GM12878 (cell line): ENCODE measurements around the gene HEXIM2. TPM values are rescaled to one million over a fixed set of nuclear protein-coding genes. Genes with fewer than 3 reads are reported as not detected.
A peak's percentile ranks its signal among the peaks of the same experiment; 100 is the strongest.

Source experiments
- ATAC-seq: fragments of 200-7000 bp; cut with Tn5 transposase; 3 replicates; pipeline ENCODE4 v1.9.1; 2020; ENCODE audit warnings: mild to moderate bottlenecking, moderate library complexity
- BruUV-seq: library from RNA; stranded (reverse); fragments of 400-500 nt; replicated peaks from 2 replicates; lab custom pipeline; 2021; lab: Mats Ljungman, UMichigan
- CTCF ChIA-PET: fragments of 300-600 bp; sonication (Branson Sonifier 250); formaldehyde crosslinking; extraction: SDS; loops from one replicate; lab custom pipeline; 2021; ENCODE audit warnings: inconsistent platforms; lab: Yijun Ruan, JAX
- POLR2A ChIA-PET: fragments of 350-600 bp; formaldehyde crosslinking; extraction: SDS; loops from one replicate; lab custom pipeline; 2021; ENCODE audit warnings: inconsistent platforms; lab: Charles Lee
- RAD21 ChIA-PET: fragments of 300-600 bp; sonication (Branson Sonifier 250); formaldehyde crosslinking; loops from one replicate; lab custom pipeline; 2023; ENCODE audit warnings: antibody characterized with exemption; ENCODE audit not compliant: unreplicated experiment; lab: Charles Lee
- SMC1A ChIA-PET: fragments of 300-600 bp; sonication (Branson Sonifier 250); formaldehyde crosslinking; loops from one replicate; lab custom pipeline; 2023; ENCODE audit not compliant: unreplicated experiment, uncharacterized antibody; lab: Charles Lee
- DNase-seq: peaks from one replicate; pipeline ENCODE4 v3.0.0-alpha.2; 2011; ENCODE audit warnings: low read depth, low spot score
- FAIRE-seq: peaks from 3 replicates; lab custom pipeline; 2011; peaks lifted over from hg19 to GRCh38; lab: Jason Lieb, UNC
- H2AFZ ChIP-seq: 2 replicates; pipeline ENCODE4 v1.6.0; 2011; ENCODE audit warnings: low read depth, low read length, control low read depth; ENCODE audit not compliant: control insufficient read depth
- H3K27ac ChIP-seq: 2 replicates; pipeline ENCODE4 v1.5.1; 2011; ENCODE audit warnings: control low read depth; ENCODE audit not compliant: control insufficient read depth, insufficient read depth
- H3K27me3 ChIP-seq, 2 experiments: replicated peaks in 1 of 2; 2 replicates each; pipeline versions ENCODE4 v1.6.0 to v1.6.1; 2011; ENCODE audit warnings: low read length in 1 of 2; ENCODE audit not compliant: control insufficient read depth in 2 of 2, insufficient read depth in 2 of 2
- H3K36me3 ChIP-seq, 2 experiments: 2 replicates each; pipeline ENCODE4 v1.5.1; 2011; ENCODE audit warnings: low read length in 1 of 2; ENCODE audit not compliant: control insufficient read depth in 2 of 2, insufficient read depth in 2 of 2
- H3K4me1 ChIP-seq: 2 replicates; pipeline ENCODE4 v1.6.1; 2011; ENCODE audit warnings: mild to moderate bottlenecking, low read length, moderate library complexity, mixed read lengths; ENCODE audit not compliant: control insufficient read depth, insufficient read depth
- H3K4me2 ChIP-seq: 2 replicates; pipeline ENCODE4 v1.6.0; 2011; ENCODE audit warnings: control low read depth; ENCODE audit not compliant: control insufficient read depth, insufficient read depth
- H3K4me3 ChIP-seq: fragments of 200-600 bp; sonication (generic); 2 replicates; pipeline ENCODE4 v1.5.1; 2016
- H3K79me2 ChIP-seq: 2 replicates; pipeline ENCODE4 v1.6.0; 2011; ENCODE audit warnings: low read length; ENCODE audit not compliant: control insufficient read depth, insufficient read depth
- H3K9ac ChIP-seq: 2 replicates; pipeline ENCODE4 v1.8.0; 2011; ENCODE audit warnings: low read length, control low read depth, mixed read lengths; ENCODE audit not compliant: control insufficient read depth, insufficient read depth
- H3K9me3 ChIP-seq: replicated peaks from 3 replicates; pipeline ENCODE4 v1.5.1; 2011; ENCODE audit warnings: mild to moderate bottlenecking, low read length; ENCODE audit not compliant: control insufficient read depth, insufficient read depth
- H4K20me1 ChIP-seq: 2 replicates; pipeline ENCODE4 v1.6.0; 2011; ENCODE audit not compliant: control insufficient read depth, insufficient read depth
- BMI1 ChIP-seq: fragments of 450-650 bp; IDR thresholded peaks from 2 replicates; pipeline ENCODE4 v1.6.1; 2016; ENCODE audit warnings: mild to moderate bottlenecking, moderate library complexity, borderline replicate concordance
- CBFB ChIP-seq: IDR thresholded peaks from 2 replicates; pipeline ENCODE4 v1.6.1; 2016; ENCODE audit warnings: antibody characterized with exemption, low read depth
- ESRRA ChIP-seq: IDR thresholded peaks from 2 replicates; pipeline ENCODE4 v1.6.1; 2012; ENCODE audit warnings: mild to moderate bottlenecking, low read length, improper control_type of control experiment
- FOS ChIP-seq: IDR thresholded peaks from 3 replicates; pipeline ENCODE4 v1.6.1; 2011; ENCODE audit warnings: borderline replicate concordance; ENCODE audit not compliant: insufficient read length; ENCODE audit errors: extremely low read depth
- HDAC2 ChIP-seq: fragments of 200-600 bp; sonication (generic); IDR thresholded peaks from 2 replicates; pipeline ENCODE4 v1.6.1; 2017
- KAT2A ChIP-seq: conservative IDR thresholded peaks from 2 replicates; pipeline ENCODE4 v1.6.1; 2011; ENCODE audit warnings: low read depth, low read length; ENCODE audit not compliant: control insufficient read depth
- MTA2 ChIP-seq: fragments of 450-650 bp; IDR thresholded peaks from 2 replicates; pipeline ENCODE4 v1.6.1; 2016; ENCODE audit warnings: low read depth, mild to moderate bottlenecking, moderate library complexity
- NFXL1 ChIP-seq: fragments of 450-650 bp; IDR thresholded peaks from 2 replicates; pipeline ENCODE4 v1.6.1; 2017; ENCODE audit warnings: antibody characterized with exemption, mild to moderate bottlenecking, borderline replicate concordance
- NR2F1 ChIP-seq: fragments of 450-650 bp; conservative IDR thresholded peaks from 2 replicates; pipeline ENCODE4 v1.6.1; 2017; ENCODE audit warnings: mild to moderate bottlenecking
- RBBP5 ChIP-seq: fragments of 200-600 bp; sonication (generic); conservative IDR thresholded peaks from 2 replicates; pipeline ENCODE4 v1.6.1; 2016
- RFX5 ChIP-seq: IDR thresholded peaks from 2 replicates; pipeline ENCODE4 v1.6.1; 2011; ENCODE audit warnings: low read depth, low read length, improper control_type of control experiment
- SPI1 ChIP-seq: IDR thresholded peaks from 2 replicates; pipeline ENCODE4 v1.6.1; 2011; ENCODE audit warnings: low read depth, mild to moderate bottlenecking, low read length, moderate library complexity, borderline replicate concordance; ENCODE audit not compliant: insufficient read depth
- SRF ChIP-seq, 2 experiments: IDR thresholded peaks; 2 replicates each; pipeline ENCODE4 v1.6.1; 2011; ENCODE audit warnings: low read depth in 2 of 2, low read length in 2 of 2, mild to moderate bottlenecking in 1 of 2, moderate library complexity in 1 of 2
- STAT1 ChIP-seq: fragments of 450-650 bp; conservative IDR thresholded peaks from 2 replicates; pipeline ENCODE4 v1.6.1; 2014; ENCODE audit warnings: antibody characterized with exemption, mild to moderate bottlenecking
- STAT3 ChIP-seq: IDR thresholded peaks from 2 replicates; pipeline ENCODE4 v1.6.1; 2011; ENCODE audit warnings: low read depth, low read length, improper control_type of control experiment
- TAF1 ChIP-seq: IDR thresholded peaks from 2 replicates; pipeline ENCODE4 v1.6.1; 2011; ENCODE audit warnings: mild to moderate bottlenecking, low read depth, low read length, borderline replicate concordance
- ZNF622 ChIP-seq: fragments of 450-650 bp; IDR thresholded peaks from 2 replicates; pipeline ENCODE4 v1.6.1; 2017; ENCODE audit warnings: mild to moderate bottlenecking, inconsistent platforms
- WGBS: methylation state at CpG from one replicate; pipeline ENCODE4 v1.1.6; 2016; ENCODE audit warnings: low lambda C conversion rate; ENCODE audit not compliant: insufficient replicate concordance, insufficient coverage; ENCODE audit errors: missing lambda C conversion rate; 5-methylcytosine and 5-hydroxymethylcytosine counted together
- in situ Hi-C: fragments of 300-500 bp; cut with MboI; formaldehyde crosslinking; loops from 9 replicates; pipeline ENCODE4 v1.14.3; 2018; ENCODE audit warnings: mixed read lengths
- intact Hi-C: fragments of 100-400 bp; cut with micrococcal nuclease; formaldehyde crosslinking; loops from one replicate; pipeline ENCODE4 v1.14.2; 2022; ENCODE audit not compliant: unreplicated experiment
- polyA plus RNA-seq, 11 experiments: library from polyadenylated mRNA; depleted of rRNA in 4 of 11; unstranded in 6 of 11; stranded (reverse) in 5 of 11; fragments of >200 nt; fragmentation: Nextera tagmentation in 4 of 11; fragmentation: Illumina TruSeq in 1 of 11; extraction: Ambion mirVana in 4 of 11; extraction: Trizol in 1 of 11; gene quantifications; 1 replicate in 1 of 11; 2 replicates in 10 of 11; pipeline versions ENCODE4 v1.2.1 to v1.2.3, GENCODE V29; 2011 to 2016; ENCODE audit warnings: inconsistent platforms in 2 of 11, missing spikeins in 2 of 11, low read depth in 1 of 11
- total RNA-seq, 4 experiments: library from RNA; depleted of rRNA in 3 of 4; stranded (reverse); fragments of >200 nt in 3 of 4; fragmentation: Illumina TruSeq in 1 of 4; extraction: Trizol in 1 of 4; gene quantifications; 2 replicates each; pipeline versions ENCODE4 v1.2.1 to v1.2.3, GENCODE V29; 2013 to 2021
- TF ChIP-seq, protein P1 (sequence below): IDR thresholded peaks from 2 replicates; pipeline ENCODE4 v1.6.1; 2012; ENCODE audit warnings: mild to moderate bottlenecking, low read depth, low read length
- TF ChIP-seq, protein P2 (sequence below): IDR thresholded peaks from 2 replicates; pipeline ENCODE4 v1.6.1; 2012; ENCODE audit warnings: low read length, inconsistent platforms

The HEXIM2 gene
- total and polyA plus RNA-seq, 10 of the 15 experiments (the other 5 are each of a cell fraction or from before 2014, with no cell fraction given), result 0.10 to 10.3 (median 6.4) TPM

DNA sequence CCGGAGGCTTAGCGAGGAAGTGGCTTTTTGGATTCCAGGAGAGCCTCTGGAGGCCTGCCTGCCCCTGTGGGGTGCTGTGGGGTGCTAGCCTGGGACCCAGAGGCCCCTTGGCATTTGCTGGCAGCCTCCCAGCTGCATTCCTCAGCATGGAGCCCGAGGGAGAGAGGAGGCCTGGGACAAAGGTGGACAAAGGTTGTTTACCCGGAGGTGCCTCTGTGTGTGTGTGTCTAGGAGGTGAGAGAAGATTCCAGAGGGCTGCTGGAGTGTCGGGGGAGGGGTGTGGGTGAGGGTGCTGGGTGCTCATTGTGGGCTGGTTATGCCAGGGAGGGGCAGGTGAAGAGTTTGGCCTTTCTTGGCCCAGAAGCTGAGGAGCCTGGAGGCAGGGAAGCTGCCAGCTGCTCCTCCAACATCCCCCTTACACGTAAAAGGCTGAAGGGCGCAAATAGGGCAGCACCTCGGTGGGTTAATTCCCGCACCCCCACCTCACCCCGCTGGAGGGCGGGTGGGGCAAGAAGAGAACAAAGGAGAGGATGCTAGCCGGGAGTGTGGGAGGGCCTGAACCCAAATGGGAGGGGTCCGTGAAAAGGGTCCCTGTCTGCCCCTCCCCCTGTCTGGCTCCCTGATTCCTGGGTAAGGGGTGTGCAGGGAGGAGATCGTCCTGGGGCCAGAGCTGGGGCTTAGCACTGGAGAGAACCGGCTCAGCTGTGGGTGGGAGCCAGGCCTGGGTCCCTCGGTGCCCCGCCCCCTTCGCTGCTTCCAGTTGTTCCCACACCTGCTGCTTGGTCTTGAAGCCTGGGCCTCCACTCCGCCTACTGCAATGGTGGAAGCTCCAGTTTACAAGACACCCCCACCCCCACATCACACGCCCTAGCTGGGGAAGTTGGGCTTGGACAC lies 9.9 kb downstream of the HEXIM2 start (continued):
- TF ChIP-seq KAT2A (no peak), ZNF622 (no peak), STAT3 (no peak)

DNA sequence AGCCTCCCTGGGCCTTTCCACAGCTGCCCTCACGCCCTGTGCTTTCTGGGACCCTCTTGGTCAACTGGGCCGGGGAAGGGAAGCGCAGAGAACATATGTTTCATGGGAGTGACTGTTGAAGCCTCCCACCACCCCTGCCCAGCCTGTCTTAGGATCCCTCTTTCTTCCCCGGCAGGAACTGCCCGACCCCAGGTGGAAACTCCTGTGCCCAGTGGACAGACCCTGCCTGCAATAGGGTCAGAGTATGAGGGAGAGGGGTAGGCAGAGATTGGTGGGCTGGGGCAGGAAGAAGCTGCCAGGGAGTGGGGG lies 10.5 kb downstream of the HEXIM2 start:
- ChIA-PET POLR2A (interaction anchor here (0.5 to 1.6 kb wide), 3 partner anchors 11 to 347 kb away, joined by 3 to 4 read pairs (median 4); partner anchors contain the start of gene HEXIM2), RAD21 (interaction anchor here (0.6 to 1.6 kb wide), 2 partner anchors 37 to 39 kb away, joined by 3 to 6 read pairs; partner anchors contain the start of gene ACBD4), CTCF (interaction anchor here (2.1 to 4.7 kb wide), 4 partner anchors 12 to 37 kb away, joined by 5 to 19 read pairs (median 18); partner anchors contain the start of genes ACBD4 and HEXIM1), SMC1A (interaction anchor here (1.5 kb wide), 1 partner anchor 23 kb away, joined by 9 read pairs; no protein-coding TSS in a partner anchor)
- intact Hi-C loops, result no loop called here
- peaks cover 7% of the 10 kb centered on the region; the same call in 1 of the 2 replicates for H3K4me1 ChIP-seq
- WGBS, result 97% methylated on average over 5 of the region's 5 CpGs
- in situ Hi-C loops, result no loop called here
- no peaks in the 10 kb centered on the region for H3K9me3 ChIP-seq
- FAIRE-seq (no peak), ATAC-seq (no peak), DNase-seq (no peak)
- H3K27me3 ChIP-seq, result no peaks in the 10 kb centered on the region
- no peak overlapping the region for H3K9ac ChIP-seq
- no peak overlapping the region; the same call in none of the 2 replicates for H3K27ac ChIP-seq
- H3K36me3 ChIP-seq, result no peaks in the 10 kb centered on the region
- BruUV-seq, result no TSS peak
- no peaks in the 10 kb centered on the region for H4K20me1 ChIP-seq
- no peak overlapping the region for H3K4me3 ChIP-seq
- H3K79me2 ChIP-seq, result no peaks in the 10 kb centered on the region
- H2AFZ ChIP-seq, result peak overlapping the region; percentile 82
- H3K4me2 ChIP-seq, result peak overlapping the region; percentile 75; the same call in 1 of the 2 replicates
- TF ChIP-seq MTA2 (no peak), FOS (no peak), NFXL1 (no peak), TAF1 (no peak), RBBP5 (no peak), SRF (IDR thresholded peaks at IDR 0.05; ENCODE audit: low read depth in 2 of 2, low read length in 2 of 2) (no peak), RFX5 (no peak), BMI1 (no peak), CBFB (no peak), STAT1 (no peak), ESRRA (no peak), SPI1 (no peak), NR2F1 (no peak), HDAC2 (no peak)
- TF ChIP-seq, protein P1, sequence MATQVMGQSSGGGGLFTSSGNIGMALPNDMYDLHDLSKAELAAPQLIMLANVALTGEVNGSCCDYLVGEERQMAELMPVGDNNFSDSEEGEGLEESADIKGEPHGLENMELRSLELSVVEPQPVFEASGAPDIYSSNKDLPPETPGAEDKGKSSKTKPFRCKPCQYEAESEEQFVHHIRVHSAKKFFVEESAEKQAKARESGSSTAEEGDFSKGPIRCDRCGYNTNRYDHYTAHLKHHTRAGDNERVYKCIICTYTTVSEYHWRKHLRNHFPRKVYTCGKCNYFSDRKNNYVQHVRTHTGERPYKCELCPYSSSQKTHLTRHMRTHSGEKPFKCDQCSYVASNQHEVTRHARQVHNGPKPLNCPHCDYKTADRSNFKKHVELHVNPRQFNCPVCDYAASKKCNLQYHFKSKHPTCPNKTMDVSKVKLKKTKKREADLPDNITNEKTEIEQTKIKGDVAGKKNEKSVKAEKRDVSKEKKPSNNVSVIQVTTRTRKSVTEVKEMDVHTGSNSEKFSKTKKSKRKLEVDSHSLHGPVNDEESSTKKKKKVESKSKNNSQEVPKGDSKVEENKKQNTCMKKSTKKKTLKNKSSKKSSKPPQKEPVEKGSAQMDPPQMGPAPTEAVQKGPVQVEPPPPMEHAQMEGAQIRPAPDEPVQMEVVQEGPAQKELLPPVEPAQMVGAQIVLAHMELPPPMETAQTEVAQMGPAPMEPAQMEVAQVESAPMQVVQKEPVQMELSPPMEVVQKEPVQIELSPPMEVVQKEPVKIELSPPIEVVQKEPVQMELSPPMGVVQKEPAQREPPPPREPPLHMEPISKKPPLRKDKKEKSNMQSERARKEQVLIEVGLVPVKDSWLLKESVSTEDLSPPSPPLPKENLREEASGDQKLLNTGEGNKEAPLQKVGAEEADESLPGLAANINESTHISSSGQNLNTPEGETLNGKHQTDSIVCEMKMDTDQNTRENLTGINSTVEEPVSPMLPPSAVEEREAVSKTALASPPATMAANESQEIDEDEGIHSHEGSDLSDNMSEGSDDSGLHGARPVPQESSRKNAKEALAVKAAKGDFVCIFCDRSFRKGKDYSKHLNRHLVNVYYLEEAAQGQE, result no peak
- TF ChIP-seq, protein P2, sequence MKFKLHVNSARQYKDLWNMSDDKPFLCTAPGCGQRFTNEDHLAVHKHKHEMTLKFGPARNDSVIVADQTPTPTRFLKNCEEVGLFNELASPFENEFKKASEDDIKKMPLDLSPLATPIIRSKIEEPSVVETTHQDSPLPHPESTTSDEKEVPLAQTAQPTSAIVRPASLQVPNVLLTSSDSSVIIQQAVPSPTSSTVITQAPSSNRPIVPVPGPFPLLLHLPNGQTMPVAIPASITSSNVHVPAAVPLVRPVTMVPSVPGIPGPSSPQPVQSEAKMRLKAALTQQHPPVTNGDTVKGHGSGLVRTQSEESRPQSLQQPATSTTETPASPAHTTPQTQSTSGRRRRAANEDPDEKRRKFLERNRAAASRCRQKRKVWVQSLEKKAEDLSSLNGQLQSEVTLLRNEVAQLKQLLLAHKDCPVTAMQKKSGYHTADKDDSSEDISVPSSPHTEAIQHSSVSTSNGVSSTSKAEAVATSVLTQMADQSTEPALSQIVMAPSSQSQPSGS, result no peak
